Psoas muscle (tissue), 8 donors: ENCODE results near the gene ROS1. TPM values are rescaled to one million over a fixed set of nuclear protein-coding genes. Genes with fewer than 3 reads are reported as not detected.

Experiments
- ATAC-seq, 4 donors: fragments of 200-7000 bp; cut with Tn5 transposase; one replicate each; pipeline ENCODE4 v1.9.1; 2020; ENCODE audit warnings: moderate library complexity in 3 of 4, mild to moderate bottlenecking in 2 of 4
- DNase-seq, 2 donors: peaks; one replicate each; pipeline ENCODE4 v3.0.0-alpha.2; 2020
- H3K27ac ChIP-seq: fragments of 200-600 bp; one replicate; pipeline ENCODE4 v1.8.0; 2022
- H3K27me3 ChIP-seq, 3 donors: fragments of 200-600 bp in 1 of 3; one replicate each; pipeline versions ENCODE4 v1.6.1 to v1.8.0; 2013 to 2022; ENCODE audit warnings: low read length in 2 of 3, mild to moderate bottlenecking in 2 of 3, moderate library complexity in 1 of 3; ENCODE audit not compliant: insufficient read depth in 3 of 3
- H3K36me3 ChIP-seq, 2 donors: fragments of 200-600 bp in 1 of 2; one replicate each; pipeline versions ENCODE4 v1.6.1 to v1.8.0; 2013 to 2022; ENCODE audit warnings: low read depth in 1 of 2, mild to moderate bottlenecking in 1 of 2, moderate library complexity in 1 of 2; ENCODE audit not compliant: insufficient read depth in 1 of 2
- H3K4me1 ChIP-seq: fragments of 200-600 bp; one replicate; pipeline ENCODE4 v1.8.0; 2022
- H3K4me3 ChIP-seq: fragments of 200-600 bp; one replicate; pipeline ENCODE4 v1.8.0; 2022; ENCODE audit warnings: mild to moderate bottlenecking
- H3K9me3 ChIP-seq: fragments of 200-600 bp; one replicate; pipeline ENCODE4 v1.8.0; 2022
- WGBS, 3 donors: extraction: QIAGEN DNeasy Blood & Tissue Kit; methylation state at CpG; one replicate each; pipeline versions ENCODE4 v1.1.6 to v1.1.7; 2013; 5-methylcytosine and 5-hydroxymethylcytosine counted together
- intact Hi-C, 2 donors: fragments of 100-400 bp; cut with DNase I; formaldehyde crosslinking; loops; one replicate each; pipeline versions ENCODE4 v1.11.0 to v1.14.2; 2022
- polyA plus RNA-seq, 3 donors: library from polyadenylated mRNA; stranded (reverse); fragments of 200-250 nt; gene quantifications; one replicate each; pipeline ENCODE4 v1.2.3, GENCODE V29; 2013
- total RNA-seq, 4 donors: library from RNA; stranded (reverse); fragmentation: NEBNext Ultra II Directional in 2 of 4; extraction: Animal tissue kit (Norgen Biotek cat#: 25700) in 2 of 4; gene quantifications; one replicate each; pipeline versions ENCODE4 v1.2.1 to v1.2.4, GENCODE V29; 2021 to 2023
- TF ChIP-seq, protein P1 (sequence below): fragments of 200-600 bp; IDR thresholded peaks from one replicate; pipeline ENCODE4 v1.8.0; 2022; ENCODE audit warnings: antibody characterized with exemption
- donor health status: healthy with polysubstance abuse.
- donor health status: DM: no; HTN: no; CAD: no; lungs with moderate emphysema.
- donor health status: Bipolar disorder and iron deficiency.
- donor health status: healthy.
- donor health status: DM: yes; HTN: yes; CAD: no.
- donor health status: DM: no; HTN: no; CAD: no.
- donor health status: DM: no; HTN: no; CAD: no.
- donor health status: DM: yes; HTN: yes; CAD: no.

The ROS1 gene
- total and polyA plus RNA-seq, 7 donors: 0.04 to 0.06 TPM; not detected in 5

DNA sequence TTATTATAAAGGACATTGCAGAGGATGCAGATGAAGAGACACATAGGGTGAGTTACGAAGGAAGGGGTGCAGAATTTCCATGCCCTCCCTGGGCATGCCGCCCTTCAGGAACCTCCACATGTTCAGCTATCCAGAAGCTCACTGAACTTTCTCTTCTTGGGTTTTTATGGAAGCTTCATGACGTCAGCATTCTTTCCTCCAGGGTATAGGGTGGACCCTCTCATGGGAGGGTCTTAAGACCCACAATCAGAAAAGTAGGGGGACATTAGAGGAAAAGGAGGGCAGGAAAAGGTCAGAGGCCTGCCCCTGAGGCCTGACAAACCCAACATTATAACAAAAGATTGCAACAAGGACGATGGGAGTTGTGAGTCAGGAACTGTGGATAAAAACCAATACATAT lies 42.1 kb upstream of the ROS1 start:
- intact Hi-C loops: no loop called here
- H3K4me1 ChIP-seq: no peaks in the 10 kb centered on the region
- no peak overlapping the region for H3K27ac ChIP-seq
- DNase-seq (no peak), ATAC-seq (no peak)
- H3K4me3 ChIP-seq: no peak overlapping the region
- 76 to 81% (median 76%) methylated on average over 4 of the region's 4 CpGs for WGBS, 3 donors
- H3K9me3 ChIP-seq: no peaks in the 10 kb centered on the region
- no peaks in the 10 kb centered on the region for H3K36me3 ChIP-seq
- TF ChIP-seq, protein P1, sequence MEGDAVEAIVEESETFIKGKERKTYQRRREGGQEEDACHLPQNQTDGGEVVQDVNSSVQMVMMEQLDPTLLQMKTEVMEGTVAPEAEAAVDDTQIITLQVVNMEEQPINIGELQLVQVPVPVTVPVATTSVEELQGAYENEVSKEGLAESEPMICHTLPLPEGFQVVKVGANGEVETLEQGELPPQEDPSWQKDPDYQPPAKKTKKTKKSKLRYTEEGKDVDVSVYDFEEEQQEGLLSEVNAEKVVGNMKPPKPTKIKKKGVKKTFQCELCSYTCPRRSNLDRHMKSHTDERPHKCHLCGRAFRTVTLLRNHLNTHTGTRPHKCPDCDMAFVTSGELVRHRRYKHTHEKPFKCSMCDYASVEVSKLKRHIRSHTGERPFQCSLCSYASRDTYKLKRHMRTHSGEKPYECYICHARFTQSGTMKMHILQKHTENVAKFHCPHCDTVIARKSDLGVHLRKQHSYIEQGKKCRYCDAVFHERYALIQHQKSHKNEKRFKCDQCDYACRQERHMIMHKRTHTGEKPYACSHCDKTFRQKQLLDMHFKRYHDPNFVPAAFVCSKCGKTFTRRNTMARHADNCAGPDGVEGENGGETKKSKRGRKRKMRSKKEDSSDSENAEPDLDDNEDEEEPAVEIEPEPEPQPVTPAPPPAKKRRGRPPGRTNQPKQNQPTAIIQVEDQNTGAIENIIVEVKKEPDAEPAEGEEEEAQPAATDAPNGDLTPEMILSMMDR: no peak
- H3K27me3 ChIP-seq: no peaks in the 10 kb centered on the region

DNA sequence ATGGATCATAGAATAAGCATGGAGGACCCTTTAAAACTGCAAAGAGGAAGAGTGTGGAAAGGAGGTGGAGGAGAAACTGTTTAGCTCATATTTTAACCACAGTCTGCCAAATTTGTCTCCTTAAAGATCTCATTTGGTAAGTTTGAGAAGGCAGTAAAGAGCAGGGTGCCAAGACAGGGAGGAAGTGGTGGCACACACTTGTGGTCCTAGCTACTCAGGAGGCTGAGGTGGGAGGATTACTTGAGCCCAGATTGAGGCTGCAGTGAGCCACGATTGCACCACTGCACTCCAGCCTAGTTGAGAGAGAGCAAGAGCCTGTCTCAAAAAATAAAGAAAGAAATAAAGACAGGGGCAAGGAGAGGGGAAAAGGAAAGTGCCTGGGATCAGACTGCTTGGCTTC lies 39.9 kb upstream of the ROS1 start:
- no peak for ATAC-seq

DNA sequence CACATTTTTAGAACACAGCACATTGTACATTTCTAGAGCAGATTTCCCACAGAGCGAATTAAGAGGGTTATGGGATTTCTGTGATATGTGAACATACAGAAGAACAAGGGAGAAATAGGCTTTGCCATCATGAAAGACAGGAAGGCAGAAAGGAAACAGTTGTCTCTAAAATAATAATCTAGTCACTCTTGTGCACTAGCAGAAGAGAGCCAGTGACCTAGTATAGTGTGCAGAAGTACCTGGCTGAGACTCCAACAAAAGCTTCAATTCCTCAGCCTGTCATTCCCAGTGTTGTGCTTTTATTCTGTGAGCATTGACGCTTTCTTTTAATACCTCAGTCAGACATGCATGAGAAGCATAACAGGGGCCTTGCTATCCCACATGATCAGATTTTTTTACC lies 39.0 kb upstream of the ROS1 start:
- intact Hi-C loops: no loop called here
- WGBS, 3 donors: 67 to 98% (median 89%) methylated on average over 2 of the region's 2 CpGs
- Histone ChIP-seq H3K9me3 (no peaks in the 10 kb centered on the region), H3K4me1 (no peaks in the 10 kb centered on the region), H3K27me3 (no peaks in the 10 kb centered on the region), H3K27ac (no peak overlapping the region), H3K4me3 (no peak overlapping the region), H3K36me3 (no peaks in the 10 kb centered on the region)
- ATAC-seq (no peak), DNase-seq (no peak)
- TF ChIP-seq, protein P1: no peak

More for the DNA sequence above, 39.9 kb upstream of the ROS1 start:
- Histone ChIP-seq H3K4me1 (no peaks in the 10 kb centered on the region), H3K27me3 (no peaks in the 10 kb centered on the region), H3K27ac (no peak overlapping the region), H3K4me3 (no peak overlapping the region), H3K36me3 (no peaks in the 10 kb centered on the region), H3K9me3 (no peaks in the 10 kb centered on the region)
- intact Hi-C loops: no loop called here
- WGBS, 3 donors: 44 to 54% (median 50%) methylated on average over 1 of the region's 1 CpG
- DNase-seq: no peak
- TF ChIP-seq, protein P1: no peak

GRCh38 chr6:117463762-117464665 lies 38.3 kb upstream of the ROS1 start:
- Histone ChIP-seq H3K4me1 (no peaks in the 10 kb centered on the region), H3K36me3 (no peaks in the 10 kb centered on the region), H3K4me3 (no peak overlapping the region), H3K27ac (no peak overlapping the region), H3K9me3 (no peaks in the 10 kb centered on the region), H3K27me3 (no peaks in the 10 kb centered on the region)
- TF ChIP-seq, protein P1: no peak
- no peak for ATAC-seq
- WGBS, 3 donors: 72 to 88% (median 83%) methylated on average over 4 of the region's 4 CpGs
- no peak for DNase-seq
- intact Hi-C loops: no loop called here
